ENCODE data around the gene WDR90.
"Not testable (repeated sequence)": the region's sequence is repeated elsewhere in the genome, so short reads cannot be mapped to it uniquely, and the experiment has no call there.

Gene WDR90

DNA sequence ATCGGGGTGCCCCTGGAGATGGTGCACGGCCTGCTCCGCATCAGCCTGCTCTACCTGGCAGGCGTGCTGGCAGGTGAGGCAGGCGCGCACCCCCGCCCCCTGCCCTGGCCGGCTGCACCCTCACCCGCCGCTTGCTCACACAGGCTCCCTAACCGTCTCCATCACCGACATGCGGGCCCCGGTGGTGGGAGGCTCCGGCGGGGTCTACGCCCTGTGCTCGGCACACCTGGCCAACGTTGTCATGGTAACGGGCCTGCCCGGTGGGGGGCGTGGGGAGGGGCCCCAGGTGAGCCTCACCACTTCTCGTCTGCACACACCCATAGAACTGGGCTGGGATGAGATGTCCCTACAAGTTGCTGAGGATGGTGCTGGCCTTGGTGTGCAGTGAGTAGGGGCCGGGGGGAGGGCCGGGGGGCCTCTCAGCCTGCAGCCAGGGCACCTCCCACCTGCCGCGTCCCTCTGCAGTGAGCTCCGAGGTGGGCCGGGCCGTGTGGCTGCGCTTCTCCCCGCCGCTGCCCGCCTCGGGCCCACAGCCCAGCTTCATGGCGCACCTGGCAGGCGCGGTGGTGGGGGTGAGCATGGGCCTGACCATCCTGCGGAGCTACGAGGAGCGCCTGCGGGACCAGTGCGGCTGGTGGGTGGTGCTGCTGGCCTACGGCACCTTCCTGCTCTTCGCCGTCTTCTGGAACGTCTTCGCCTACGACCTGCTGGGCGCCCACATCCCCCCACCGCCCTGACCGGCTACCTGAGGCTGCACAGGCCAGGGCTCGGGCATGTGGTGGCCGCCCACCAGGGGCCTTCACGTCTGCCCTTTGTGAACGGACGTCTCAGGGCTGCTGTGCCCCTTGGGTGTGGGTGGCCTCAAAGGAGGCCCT is 28.4 kb downstream of the WDR90 start:
- DNase-seq = no peak

DNA sequence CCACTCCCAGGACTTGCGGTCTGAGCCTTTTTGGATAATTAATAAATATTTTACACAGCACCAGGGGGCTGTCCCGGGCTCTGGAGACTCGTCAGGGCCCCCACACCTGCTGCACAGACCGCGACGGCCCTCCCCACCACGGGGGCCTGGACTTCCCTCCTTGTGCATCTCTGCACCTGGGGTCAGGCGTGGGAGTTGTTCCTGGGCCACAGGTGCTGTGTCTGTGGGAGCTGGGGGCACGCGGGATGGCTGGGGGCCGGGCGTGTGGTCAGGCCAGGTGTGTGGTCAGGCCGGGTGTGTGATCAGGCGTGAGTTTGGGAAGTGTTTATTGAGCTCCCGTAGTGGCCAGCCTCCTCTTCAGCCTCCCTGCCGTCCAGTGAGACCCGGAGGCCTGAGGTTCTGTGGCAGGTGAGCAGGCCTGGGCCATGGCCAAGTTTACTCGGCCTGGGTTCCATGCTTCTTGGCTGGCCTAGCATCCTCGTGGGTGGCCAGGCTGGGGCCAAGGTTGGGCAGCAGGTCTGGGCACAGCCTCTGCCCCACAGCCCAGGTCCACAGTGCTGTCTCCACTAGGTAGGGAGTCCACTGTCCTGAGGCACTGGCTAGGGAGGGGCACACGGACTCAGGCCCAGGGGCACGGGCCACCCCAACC is 29.2 kb downstream of the WDR90 start:
- DNase-seq = no peak

DNA sequence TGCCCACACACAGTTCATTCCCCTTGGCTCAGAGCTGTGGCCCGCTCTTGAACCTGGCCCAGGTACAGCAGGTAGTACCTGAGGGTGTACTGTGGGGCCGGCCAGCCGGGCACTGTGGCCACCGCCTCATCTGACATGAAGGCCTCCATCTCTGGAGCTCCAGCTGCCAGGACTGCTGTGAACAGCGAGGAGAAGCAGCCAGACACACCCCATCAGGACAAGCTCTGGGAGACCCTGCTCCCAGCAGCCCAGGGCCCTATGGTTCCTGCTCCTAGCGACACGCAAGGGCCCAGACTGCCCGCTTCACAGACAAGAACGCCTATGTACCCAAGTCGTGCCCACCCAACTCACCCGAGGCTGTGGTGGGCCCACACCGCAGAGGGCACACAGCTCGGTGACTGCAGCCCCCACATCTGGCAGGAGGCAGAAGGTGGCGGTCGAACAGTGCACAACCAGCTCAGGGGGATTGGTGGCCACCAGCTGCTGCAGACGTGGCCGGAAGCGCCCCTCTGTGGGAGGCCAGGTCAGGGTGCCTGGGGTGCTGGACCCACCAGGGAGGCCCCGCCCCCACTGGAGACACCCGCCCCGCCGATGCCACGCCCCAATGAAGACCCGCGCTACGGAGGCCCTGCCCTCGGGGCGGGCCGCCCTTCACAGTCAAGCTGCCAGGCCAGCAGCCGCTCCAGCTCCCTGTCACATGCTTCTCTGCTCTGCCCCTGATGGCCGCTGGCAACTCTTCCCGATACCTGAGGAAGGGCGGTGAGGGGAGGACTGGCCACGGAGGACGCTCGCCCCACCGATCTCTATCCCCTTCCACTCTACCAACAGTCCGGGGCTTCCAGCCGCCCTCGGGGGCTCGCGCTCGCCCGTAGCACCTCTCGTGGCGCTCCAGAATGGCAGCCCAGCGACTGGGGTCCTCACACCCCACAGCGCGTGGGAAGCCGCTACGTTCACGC is 30.0 kb downstream of the WDR90 start:
- DNase-seq = peak; percentile 61

DNA sequence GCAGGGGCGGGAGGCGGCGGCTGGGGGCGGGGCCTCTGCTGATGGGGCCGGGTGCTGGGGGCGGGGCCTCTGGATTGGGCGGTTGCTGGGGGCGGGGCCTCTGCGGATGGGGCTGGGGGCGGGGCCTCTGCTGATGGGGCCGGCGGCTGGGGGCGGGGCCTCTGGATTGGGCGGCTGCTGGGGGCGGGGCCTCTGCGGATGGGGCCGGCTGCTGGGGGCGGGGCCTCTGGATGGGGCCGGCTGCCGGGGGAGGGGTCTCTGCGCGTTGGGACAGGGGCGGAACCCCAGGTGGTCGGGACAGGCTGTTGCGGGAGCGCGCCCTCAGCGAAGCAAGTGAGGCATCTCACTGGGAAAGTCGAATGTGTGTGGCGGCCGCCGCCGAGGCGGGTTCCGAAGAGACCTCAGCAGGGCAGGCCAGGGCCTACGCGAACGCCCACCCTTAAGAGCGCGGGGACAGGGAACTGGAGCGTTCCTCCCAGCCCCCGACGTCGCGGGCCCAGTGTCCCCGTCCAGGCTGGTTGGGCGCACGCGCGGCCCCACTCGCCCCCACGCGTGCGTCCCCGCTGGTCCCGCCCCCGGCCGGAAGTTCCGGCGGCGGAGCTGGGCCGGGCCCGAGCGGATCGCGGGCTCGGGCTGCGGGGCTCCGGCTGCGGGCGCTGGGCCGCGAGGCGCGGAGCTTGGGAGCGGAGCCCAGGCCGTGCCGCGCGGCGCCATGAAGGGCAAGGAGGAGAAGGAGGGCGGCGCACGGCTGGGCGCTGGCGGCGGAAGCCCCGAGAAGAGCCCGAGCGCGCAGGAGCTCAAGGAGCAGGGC is 30.9 kb downstream of the WDR90 start, which contains the start of gene STUB1:
Gene STUB1, plus strand, starts transcription at position 597 of the 811 bp plus-strand sequence. Its CDS starts 116 bp downstream, at position 713.
- DNase-seq = peak; percentile 85

DNA sequence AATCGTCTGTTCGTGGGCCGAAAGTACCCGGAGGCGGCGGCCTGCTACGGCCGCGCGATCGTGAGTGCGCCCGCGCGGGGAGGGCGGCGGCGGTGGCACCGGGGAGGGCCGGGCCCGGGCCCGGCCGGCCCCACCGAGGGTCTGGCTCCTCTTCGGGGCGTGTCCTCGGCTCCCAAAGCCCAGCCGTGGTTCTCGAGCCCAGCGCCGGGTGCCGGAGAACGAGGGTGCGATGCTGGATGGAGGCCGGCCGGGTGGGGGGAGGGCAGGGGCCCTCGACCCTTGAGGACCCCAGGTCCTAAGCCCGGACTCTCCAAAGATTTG is 31.4 kb downstream of the WDR90 start:
- DNase-seq = no peak

DNA sequence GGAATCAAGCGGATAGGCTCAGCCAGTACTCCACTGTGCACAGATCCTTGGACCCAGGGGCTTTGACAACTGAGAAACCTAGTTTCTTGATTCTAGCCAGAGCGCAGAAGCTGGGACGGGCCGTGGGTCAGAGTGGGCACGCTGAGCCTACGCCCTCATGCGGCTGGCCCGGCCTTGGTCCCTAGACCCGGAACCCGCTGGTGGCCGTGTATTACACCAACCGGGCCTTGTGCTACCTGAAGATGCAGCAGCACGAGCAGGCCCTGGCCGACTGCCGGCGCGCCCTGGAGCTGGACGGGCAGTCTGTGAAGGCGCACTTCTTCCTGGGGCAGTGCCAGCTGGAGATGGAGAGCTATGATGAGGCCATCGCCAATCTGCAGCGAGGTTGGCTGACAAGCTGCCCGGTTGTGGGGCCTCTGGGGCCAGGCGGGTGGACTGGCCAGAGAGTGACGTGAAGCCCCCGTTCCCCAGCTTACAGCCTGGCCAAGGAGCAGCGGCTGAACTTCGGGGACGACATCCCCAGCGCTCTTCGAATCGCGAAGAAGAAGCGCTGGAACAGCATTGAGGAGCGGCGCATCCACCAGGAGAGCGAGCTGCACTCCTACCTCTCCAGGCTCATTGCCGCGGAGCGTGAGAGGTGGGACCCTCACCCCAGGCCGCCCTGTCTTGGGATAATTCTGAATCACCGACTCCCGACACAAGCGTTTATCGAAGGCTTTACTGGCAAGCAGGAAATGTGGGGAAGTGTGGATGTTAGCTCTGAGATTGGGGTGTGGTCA is 32.0 kb downstream of the WDR90 start:
- DNase-seq = peak; percentile 20

DNA sequence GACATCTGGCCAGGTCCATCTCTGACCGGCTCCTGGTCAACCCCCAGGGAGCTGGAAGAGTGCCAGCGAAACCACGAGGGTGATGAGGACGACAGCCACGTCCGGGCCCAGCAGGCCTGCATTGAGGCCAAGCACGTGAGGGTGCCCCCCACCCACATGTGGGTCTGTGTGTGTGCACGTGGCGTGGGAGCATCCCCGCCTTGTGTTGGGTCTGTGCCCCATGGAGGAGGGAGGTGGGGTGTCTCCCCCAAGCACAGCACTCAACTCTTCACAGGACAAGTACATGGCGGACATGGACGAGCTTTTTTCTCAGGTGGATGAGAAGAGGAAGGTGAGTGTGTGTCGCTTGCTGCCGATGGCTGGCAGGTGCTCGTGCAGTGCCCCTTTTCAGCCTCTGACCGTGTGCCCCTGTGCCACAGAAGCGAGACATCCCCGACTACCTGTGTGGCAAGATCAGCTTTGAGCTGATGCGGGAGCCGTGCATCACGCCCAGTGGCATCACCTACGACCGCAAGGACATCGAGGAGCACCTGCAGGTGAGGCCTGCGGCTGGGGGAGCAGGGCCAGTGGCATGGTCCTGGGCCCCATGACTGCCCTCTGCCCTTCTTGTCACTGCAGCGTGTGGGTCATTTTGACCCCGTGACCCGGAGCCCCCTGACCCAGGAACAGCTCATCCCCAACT is 32.7 kb downstream of the WDR90 start:
- DNase-seq = no peak

DNA sequence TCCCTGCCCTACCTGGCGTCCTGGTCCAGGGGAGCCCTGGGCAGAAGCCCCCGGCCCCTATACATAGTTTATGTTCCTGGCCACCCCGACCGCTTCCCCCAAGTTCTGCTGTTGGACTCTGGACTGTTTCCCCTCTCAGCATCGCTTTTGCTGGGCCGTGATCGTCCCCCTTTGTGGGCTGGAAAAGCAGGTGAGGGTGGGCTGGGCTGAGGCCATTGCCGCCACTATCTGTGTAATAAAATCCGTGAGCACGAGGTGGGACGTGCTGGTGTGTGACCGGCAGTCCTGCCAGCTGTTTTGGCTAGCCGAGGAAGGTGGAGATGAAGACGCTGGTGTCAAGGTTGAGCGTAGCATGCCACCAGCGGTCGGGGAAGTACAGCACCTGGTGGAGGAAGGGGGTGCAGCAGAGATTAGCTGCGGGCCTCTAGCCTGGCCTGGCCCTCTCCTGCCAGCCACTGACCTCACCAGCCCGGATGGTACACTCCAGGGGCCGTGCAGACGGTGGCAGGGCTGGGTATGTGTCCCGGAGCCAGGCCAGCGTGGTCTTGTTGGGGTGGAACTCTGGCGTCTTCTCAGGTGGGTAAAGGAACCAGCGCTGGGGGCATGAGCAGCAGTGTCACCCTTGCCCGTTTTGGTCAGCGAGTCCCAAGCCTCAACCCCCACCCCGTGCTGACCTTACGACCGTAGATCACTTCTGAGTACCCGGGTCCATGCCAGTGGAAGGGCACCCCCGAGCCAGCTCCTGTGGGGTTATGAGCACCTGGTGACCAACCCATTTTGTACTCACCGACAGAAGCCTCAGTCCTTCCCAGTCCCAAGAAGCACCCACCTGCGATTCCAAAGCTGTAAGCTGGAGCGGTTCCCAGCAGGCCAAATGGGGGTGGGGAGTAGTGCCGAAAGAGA is 33.6 kb downstream of the WDR90 start:
- DNase-seq = no peak

DNA sequence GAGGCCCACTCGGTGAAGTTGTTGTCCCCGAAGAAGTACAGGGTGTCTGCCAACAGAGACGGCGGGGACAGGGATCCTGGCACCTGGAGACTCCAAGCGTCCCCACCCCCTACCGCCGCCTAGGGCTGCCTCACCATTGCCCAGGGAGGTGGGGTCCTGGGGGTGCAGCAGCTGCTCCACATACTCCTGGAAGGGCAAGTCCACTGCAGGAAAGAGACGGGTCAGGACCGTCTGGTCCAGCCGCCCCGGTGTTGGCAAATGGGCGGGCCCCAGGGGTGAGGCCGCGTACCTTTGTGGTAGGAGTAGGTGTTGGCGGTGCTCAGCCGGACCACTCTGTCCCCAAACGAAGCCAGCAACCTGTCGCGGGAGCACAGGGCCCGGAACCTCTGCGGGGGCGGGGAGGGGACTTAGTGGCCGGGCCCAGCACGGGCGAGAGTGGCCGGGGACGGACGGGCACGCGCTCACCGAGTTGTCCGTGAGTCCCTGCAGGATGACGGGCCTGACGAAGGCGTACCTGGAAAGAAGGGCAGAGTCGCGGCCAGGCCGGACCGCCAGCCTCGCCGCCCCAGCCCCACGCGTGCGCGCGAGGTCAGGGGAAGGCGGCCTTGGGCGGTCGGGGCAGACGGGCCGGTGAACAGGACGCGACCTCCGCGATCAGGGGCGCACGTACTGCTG is 34.4 kb downstream of the WDR90 start:
- no peak for DNase-seq

DNA sequence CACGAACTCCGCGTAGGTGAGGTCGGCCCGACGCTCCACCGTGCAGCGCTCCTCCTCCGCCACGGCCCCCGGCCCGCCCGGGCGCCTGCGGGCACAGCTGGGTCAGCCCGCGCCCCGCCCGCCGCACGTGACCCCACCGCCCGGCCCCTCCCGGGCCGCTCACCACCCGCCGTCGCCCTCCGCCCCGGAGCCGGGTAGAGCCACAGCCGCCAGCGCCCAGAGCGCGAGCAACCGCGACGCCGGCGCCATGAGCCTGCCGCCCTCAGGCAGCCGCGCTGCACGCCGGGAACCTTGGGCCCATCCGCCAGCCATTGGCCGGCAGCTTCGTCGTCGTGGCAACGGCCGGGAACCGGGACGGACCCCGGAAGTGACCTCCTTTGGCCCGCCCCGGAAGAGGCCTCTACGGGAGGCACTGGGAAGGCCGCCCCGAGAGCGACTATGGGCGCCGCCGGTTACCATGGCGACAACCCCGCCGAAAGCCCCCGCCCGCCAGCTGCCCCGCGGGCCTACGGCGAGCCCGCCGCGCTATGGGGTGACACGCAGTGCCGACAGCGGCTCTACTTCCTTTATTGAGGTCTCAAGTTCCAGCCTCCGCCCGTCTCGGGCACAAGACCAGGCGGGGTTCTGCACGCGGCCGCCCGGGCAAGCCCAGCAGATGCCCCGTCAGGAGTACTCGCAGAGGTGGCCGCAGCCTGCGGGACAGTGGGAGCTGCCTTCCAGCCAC is 35.1 kb downstream of the WDR90 start, which contains the start of gene JMJD8:
Gene JMJD8, minus strand, starts transcription at position 264 of the 724 bp plus-strand sequence. Its CDS starts 15 bp downstream, at position 249.
- peak; percentile 94 for DNase-seq

DNA sequence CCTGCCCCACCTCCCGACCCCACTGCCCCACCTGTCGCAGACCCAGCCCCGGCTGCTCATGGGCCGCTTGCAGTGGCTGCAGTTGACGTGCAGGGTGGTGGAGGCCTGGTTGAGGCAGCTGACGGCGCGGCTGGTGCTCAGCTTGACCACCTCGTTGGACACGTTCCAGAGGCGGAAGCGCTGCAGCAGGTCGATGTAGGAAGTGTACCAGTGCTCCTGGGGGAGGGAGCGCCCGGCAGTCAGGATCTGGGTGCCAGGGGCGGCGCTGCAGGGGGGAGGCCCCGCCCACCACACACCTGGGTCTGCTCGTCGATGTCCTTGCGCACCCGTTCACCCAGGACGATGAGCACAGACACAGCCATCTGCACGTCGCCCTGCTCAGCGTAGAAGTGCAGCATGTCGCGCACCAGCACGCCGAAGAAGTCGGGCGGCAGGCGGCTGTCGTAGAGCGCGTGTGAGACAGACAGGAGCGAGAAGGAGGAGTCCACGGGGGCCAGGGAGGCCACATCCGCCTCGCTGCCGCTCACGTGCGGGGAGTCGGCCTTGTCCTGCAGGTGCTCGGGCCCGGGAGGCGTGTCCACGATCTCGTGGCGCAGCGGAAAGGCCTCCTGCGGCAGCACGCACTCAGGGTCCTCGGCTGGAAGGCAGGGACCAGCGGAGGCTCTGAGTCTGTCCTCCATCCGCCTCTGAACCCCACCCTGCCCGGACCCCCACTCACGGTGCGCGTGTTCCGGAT is 36.0 kb downstream of the WDR90 start:
- no peak for DNase-seq

DNA sequence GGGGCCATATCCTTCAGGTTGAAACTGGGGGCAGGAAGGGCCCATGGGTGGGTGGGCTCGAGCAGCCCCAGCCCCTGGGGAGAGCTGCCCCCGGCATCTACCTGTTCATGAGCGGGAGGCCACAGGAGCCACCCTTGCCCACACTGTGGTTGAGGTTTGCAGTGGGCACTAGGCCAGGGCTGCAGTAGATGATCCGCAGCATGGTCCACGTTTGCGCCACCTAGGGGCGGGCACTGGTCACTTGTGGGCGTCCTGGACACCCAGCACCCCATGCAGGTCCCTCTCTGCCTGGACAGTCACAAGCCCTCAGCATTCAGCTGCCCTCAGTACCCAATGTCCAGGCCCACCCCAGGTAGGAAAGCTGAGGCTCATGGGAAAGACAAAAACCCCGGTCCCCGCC is 36.8 kb downstream of the WDR90 start:
- DNase-seq = peak; percentile 30

DNA sequence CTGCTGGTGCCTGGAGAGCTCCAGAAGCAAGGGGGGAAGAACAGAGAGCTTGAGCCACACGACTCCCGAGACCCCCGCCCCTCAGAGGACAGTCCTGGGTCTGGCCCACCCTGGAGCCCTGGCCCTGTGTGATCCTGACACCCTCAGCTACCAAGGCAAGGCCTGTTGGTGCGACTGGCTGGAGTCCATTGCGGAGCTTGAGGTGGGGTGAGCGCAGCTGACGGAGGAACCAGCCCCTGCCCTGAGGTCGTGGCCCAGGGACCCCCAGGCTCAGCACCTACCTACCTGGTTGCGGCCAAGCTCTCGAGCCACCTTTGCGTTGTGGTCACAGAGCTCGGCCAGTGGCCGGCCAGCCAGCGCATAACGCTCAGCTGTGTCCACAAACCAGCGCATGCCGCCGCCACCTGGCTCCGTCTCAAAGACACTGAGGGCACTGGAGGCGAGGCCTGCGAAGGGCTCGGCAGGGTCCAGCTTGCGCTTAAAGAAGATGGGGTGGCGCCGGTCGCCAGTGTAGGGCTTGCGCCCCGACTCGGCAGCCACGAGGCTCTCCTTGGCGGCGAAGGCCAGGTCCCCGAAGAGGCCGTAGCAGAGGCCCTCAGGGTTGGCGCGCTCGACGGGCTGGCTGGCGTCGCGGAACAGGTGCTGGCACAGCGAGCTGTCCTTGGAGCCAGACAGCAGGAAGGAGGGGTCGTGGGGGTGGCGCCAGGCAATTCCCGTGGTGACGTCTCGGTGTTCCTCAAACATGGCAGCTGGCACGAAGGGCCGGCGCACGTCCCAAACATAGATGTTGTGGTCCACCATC is 37.5 kb downstream of the WDR90 start:
- DNase-seq = no peak

DNA sequence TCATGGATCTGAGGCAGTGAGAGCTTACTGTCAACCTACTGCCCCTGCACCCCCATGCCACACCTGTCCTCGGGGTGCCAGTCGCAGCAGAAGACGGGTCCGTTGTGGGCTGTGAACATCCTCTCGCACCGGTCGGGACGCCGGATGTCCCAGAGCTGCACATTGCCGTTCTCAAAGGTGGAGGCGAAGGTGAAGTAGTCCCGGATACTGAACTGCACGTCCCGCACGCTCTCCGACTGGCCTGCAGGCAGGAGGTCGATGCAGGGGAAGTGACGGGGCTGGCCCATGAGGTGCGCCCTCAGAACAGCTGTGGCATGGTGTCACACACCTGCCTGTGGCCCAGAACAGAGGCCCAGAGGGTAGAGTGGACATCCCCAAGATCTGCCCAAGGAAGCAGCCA is 38.3 kb downstream of the WDR90 start:
- DNase-seq = no peak

DNA sequence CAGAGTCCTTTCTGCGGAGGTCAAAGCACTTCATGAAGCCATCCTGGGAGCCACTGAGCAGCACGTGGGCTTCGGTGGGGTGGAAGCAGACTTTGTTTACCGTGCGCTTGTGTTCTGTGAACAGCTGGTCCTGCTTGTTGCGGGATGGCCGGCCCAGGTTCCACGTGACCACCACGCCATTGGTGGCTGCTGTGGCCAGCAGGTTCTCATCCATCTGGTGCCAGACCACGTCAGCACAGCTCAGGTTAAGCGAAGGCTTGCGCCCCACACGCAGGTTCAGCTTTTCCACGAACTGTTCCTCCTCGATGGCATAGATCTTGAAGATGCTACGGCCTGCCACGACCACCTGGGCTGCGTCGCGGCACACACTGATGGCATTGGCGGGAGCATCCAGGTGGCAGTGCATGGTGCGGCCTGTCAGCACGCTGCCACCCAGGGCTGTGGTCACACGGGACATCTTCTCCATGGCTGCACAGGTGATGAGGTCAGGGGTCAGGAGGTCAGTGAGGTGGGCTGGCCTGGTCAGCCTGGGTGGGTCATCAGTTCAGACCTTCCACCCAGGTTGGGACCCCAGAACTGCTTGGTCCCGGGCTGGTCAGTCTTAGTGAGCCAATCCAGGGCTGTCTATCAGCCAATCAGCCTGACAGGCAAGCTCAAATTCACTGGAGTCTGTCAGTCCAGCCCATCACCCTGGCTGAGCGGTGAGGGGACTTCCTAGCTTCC is 40.2 kb downstream of the WDR90 start:
- DNase-seq = no peak

DNA sequence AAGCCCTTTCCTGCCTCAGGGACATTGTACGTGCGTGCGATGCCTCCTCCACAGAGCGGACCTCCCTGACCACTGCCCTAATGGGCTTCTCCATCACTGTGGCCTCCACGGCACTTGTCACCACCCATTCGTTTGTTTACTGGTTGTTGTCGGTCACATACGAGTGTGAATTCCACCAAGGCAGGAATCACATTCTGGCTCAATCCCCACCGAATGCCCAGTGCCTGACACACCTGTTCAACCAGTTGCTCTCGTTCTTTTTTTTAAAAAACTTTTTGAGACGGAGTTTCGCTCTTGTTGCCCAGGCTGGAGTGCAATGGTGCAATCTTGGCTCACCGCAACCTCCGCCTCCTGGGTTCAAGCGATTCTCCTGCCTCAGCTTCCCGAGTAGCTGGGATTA is 42.1 kb downstream of the WDR90 start:
- DNase-seq = not testable (repeated sequence)
